NCI-H2196 (cell line): ENCODE data around the gene SORT1.
"Not testable (repeated sequence)": the region's sequence is repeated elsewhere in the genome, so short reads cannot be mapped to it uniquely, and the experiment has no call there.

ENCODE experiments used
- DNase-seq: peaks from one replicate; lab custom pipeline; 2025; ENCODE audit not compliant: unreplicated experiment; lab: John Stamatoyannopoulos, UW

SORT1 gene

DNA sequence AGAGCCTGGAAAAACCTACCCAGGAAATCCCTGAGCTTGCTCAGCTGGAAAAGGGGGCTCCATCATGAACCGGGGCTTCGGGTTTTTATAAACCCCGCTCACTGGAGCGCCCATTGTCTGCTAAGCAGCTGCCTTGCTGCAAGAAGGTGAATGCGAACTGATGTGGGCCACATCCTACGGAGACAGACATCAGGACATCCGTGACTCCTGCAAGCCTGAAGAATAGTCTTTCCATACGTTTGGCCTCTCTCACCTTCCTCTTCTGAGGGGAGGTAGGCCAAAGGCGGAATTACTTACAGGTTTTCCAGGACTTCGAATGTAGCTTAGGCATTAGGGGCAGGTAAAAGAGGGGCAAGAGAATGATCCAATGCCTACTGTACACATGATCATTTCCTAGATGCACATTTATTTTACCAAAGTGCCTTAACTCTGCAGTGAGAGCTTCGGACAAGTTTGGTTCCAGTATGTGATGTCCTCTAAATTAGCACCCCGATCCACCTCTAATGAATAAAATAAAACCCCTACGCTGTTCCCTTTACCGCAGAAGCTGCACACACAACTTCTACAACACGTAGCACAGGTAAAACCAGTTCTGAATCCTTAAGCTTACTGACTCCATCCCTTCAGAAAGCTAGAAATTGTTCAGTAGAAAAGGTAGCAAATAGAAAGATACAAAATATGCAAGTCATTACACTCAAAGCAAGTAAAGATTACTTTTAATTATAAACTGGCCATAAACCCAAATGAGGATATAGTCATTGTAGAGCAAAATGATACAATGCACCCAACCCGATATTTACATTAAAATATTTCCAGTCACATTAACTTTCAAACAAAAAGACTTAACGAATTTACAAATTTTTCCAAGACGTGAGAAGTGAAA lies 866 bp upstream of the SORT1 start:
- no peak for DNase-seq

DNA sequence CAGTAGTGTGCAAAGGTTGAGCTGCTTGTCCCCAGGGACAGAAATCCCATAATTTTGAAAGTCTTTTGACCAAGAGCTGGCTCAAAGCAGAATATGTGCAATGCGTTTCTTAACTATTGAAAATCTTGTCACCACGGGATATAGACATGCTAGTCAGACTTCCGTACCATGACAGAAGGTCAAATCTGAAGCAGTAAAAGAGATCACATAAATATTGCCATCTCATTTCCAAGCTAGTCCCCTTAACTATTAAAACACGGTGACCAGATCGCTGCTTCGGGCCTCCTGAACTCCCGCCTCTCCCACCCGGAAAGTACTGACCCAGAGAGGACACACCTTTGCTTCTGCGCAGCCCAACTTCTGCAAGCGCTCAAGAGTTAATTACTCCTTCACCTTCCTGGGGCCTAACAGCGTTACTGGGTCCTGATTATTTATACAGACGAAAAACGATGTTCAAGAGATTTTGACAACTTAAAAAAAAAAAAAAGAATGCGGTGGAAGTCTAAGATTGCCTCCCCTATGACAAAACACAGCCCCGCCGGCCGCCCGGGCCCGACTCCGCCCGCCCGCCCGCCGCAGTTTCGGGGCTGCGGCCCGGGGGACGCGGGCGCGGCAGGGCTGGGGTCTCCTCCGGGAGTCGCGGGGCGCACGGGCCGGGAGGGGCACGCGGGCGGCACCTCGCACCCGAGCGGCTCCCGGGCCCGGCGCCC lies 692 bp downstream of the SORT1 start:
- DNase-seq, result no peak

DNA sequence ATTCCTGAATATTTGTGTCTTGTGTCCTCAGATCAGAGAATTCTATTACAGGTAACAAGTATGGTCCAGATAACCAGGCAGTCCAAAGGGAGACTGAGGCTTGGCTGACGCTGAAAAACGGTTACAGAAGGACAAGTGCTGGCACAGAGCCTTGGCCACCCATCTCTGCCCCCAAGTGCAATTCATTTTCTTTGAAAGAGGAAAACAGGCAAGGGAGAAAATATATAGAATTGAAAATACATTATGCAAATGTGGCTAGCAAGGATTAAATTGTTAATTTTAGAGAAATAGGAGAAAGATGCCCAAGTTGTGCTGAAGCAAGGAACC lies 1.2 kb downstream of the SORT1 start:
- DNase-seq, result no peak

DNA sequence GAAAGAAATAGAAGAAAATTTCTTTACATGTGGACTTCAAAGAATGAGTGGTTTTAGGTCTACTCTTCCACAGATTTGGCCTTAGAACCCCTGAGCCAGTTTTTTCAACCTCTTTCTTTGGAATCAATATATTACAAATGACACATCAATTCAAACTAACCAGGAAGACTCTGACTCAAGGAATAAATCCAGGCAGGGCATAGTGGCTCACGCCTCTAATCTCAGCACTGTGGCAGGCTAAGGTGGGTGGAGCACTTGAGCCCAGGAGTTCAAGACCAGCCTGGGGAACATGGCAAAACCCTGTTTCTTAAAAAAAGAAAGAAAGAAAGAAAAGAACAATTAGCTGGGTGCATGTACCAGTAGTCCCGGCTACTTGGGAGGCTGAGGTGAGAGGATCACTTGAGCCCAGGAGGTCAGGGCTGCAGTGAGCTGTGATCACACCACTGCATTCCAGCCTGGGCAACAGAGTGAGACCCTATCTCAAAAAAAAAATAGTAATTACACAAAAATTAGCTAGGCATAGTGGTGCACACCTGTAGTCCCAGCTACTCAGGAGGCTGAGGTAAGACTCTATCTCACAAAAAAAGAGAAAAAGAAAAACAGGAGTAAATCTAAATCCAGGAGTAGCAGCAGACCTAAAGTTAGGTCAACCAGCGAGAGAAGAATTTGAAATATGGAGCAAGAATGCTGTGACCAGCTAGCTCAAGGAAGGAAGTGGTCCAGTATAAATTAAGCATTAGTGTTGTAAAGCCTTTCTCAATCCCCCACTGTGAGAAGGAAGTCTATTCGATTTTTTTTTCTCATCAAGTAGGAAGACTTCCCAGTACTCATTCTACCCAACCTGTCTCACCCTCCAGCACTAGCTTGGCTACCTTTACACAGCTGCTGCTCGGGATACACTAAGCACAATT lies 1.9 kb downstream of the SORT1 start:
- no peak for DNase-seq

DNA sequence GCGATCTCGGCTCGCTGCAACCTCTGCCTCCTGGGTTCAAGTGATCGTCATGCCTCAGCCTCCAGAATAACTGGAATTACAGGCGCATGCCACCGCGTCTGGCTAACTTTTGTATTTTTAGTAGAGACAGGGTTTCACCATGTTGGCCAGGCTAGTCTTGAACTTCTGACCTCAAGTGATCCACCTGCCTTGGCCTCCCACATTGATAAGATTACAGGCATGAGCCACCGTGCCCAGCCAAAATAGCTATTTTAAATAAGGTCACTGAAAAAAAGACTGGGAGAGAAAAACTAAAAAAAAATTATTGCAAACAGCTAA lies 2.5 kb downstream of the SORT1 start:
- DNase-seq, result not testable (repeated sequence)

DNA sequence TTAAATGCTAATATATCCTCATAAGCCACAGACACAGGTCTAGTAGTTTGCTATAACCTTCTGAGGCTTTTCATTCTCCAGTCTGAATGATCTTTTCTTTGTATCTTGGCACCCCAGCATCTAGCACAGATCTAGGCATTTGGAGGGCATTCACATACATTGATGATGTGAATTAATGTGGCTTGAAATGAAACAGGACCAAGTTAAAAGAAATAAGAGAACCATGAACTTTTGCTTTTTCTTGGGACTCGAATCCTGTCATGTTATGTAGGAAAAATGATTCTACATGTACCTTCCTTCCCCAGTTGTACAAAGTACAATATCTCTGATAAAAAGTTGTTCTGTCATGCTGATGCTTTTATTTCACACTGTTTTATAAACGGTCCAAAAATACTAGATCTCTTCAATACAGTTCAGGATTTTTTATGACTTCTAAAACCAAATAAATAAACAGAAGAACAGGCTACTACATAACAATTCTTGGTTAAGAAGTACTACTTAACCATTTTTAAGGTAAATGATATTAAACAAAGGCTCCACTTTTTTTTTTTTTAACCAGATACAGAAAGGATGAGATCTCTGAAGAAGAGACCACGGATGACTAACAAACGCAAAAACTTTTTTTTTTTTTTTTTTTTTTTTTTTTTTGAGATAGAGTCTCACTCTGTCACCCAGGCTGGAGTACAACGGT lies 3.0 kb downstream of the SORT1 start:
- no peak for DNase-seq

DNA sequence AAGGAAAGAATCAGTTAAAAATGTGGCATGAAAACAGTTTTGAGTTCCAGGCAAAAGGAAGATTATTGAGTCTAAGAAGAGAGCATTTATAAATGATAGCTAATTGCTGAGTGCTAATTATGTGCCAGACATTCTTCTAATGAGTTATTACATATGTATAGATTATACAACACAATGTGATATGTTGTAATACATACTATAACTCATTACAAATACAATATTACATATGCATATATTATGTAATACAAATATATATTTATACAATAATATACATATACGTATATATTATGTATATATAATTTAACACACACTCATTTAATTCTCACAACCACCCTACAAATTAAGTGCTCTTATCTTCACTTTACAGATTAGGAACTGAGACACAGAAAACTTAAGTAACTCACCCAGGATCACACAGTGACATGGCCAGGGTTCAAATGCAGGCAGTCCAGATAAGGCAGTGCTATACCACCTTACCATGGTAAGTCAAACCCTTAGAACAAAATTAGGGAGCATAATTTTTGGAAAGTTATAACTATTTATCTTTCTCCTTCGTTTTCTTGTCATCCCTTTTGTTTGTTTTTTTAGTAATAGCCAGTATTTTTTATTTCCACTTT lies 4.0 kb downstream of the SORT1 start:
- DNase-seq, result no peak

DNA sequence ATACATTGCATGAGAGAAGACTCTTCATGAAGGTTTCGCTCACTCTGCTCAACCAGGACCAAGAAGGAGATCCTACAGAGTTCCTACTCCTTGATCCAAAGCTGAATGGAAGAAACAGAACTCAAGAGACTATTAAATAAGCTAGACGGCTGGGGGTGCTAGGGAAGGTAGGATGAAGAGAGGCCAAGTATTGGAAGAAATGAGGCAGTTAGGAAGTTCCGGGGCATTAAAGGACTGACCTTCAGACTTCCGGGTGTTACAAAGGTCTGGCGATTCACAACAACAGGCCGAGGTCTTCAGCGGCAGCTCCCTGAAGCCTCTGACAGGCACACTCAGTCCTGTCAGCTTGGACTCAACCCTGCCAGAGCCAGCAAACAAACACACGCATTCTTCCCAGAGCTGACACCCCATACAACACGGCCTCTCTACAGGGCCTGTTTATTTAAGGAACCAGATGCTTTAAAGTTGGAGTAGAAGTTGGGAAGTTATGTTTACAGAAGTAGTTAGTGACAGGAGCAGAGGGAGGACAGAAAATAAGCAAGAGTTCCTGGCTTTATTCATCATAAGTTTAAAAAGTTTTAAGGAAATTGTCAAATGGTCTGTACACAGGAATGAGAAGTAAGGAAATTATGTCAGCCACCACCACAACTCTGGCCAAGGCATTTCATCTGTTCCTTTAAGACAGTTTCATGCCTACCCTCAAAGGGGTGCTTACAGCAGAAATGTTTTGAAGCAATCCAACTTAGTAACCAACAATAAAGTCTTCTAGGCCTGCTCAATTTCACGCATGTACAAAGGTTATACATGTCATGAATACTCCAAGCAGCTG lies 4.7 kb downstream of the SORT1 start:
- DNase-seq, result no peak

DNA sequence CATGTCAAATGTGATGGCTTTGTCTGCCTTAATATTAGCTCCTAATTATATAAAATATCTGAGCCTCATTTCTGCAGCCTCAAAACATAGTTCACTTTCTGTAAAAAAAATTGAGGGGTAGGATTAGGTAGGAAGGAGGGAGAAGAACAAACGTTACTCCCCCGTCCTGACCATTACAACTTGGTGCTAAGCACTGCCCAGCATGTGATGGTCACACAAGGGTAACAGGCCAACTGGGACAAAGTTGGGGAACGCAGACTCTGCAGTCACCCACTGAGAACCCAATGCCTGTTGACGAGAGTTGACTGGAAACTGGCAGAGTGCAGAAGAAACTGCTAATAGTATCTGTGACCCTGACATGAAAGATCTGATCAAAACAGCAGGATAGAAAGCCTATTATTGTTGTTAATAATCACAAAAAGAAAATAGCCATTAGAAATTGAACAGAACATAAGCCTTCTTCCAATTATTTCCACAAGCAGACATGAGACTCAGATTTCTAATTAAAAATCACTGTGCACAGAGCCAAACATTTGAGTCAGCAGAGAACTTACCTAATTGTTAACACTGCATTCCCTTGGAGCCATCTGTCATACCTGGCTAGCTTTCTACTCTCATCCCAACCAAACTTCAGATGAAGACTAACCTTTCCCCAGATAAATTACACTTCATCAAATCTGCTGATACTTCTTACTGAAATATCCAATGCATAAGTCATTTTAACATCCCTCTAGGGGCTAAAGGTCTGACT lies 5.5 kb downstream of the SORT1 start:
- DNase-seq, result no peak

DNA sequence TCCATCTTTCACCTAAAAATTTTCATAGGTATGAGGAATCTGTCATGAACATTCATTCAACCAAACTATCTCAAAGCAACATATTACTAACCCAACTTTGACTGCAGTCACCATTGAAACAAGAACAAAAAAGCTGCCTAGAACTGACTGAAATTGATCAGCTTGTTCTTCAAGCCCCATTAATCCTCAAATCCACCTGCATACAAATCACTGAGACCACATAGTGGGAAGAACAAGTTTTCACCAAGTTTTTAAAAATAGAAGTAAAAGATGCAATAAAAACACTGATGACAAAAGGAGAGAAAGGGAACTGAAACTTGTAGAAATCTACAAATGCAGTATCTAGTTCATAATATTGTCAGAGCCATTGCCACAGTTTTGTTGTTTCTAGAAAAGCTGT lies 6.1 kb downstream of the SORT1 start:
- DNase-seq, result no peak

DNA sequence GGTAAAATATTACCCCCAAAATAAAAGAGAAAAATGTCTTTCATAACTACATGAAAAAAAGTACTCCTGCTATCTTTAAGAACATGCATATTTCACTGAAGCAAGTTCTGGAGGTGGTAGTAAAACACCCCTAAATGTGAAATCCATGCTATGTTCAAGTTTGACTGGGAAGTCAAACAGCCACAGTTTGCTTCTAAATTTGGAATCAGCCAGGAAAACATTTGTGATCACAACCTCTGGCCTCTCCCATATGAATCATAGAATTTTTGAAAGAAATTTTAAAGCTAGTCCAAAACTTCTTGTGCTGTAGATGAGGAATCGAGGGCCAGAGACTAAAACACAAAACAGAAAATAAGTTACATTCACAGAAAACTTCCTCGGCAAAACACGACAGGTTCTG lies 6.6 kb downstream of the SORT1 start:
- DNase-seq, result no peak

DNA sequence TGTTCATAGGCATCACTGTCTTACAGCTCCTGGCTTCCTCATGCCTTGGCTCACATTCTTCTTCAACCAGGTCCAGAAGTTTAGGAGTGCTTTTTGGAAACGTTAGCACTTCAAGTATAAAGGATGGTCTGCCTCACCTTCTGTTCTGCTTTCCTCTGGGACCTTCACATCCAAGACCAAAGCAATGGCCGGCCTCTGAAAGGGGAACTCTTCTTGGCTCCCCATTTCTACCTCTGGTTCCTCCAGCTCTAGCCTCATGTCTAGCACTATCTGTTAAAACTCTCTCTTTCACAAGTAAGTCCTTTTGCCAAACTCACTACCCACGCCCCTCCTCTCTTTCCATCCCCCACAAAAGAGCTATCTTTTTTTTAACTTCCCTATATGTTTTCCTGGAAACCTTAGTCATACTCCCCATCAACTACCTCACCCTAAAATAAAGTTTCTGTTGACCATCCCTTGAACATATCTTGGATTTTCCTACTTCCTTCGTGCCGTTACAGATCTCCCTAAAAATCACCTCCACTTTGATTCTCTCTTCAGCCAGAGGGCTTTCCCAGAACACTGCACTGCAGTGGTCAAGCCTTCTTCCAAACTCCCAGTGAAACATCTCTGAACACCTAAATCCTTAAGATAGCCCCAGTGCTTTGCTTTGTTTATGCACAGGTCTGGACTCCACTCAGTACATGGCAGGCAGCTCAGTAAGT lies 7.9 kb downstream of the SORT1 start:
- DNase-seq, result no peak

DNA sequence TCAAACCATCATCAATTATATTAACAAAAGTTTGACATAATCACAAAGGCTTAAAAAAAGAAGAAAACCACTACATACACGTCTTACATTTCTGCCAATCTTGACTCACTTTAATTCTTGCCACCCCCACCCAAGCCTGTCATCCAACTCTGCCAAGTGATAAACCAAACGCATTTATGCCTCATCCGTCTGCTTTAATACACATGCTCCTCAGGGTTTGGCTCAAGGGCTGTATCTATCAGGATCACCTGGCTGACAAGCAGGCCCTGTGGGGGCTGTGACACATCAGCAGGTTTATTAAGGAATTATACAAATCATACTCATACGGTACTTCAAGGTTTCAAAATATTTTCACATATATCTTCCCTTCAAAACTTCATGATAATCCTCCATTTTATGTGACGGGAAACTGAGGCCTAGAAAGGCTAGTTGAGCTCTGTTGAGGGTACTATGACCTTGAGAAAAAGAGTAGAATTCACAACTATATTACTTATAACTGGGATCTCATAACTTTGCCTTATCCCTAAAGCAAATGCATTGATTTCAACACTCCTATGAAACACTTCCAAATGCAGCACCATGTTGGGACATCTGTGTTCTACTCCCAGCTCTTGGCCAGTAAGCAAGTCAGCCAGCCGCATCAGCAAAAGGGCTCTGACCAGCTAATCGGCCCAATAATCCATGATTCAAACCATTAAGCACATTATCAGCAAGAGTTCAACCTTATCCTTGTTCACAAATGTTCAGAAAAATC lies 8.7 kb downstream of the SORT1 start:
- DNase-seq, result no peak

DNA sequence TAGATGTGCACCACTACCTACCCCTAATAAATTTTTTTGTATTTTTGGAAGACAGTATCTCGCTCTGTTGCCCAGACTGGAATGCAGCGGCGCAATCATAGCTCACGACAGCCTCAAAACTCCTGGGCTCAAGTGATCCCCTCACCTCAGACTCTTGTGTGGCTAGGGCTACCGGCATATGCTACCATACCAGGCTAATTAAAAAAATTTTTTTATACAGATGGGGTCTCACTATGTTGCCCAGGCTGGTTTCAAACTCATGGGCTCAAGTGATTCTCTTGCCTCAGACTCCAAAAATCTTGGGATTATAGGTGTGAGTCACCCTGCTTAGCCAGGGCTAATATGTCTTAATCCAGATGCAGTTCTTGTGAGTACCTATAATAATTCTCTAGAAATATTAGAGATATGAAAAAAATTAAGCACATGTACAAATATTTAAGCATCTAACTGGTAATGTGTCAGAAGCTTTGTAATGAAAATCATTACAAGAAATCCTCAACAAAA lies 9.5 kb downstream of the SORT1 start:
- no peak for DNase-seq

DNA sequence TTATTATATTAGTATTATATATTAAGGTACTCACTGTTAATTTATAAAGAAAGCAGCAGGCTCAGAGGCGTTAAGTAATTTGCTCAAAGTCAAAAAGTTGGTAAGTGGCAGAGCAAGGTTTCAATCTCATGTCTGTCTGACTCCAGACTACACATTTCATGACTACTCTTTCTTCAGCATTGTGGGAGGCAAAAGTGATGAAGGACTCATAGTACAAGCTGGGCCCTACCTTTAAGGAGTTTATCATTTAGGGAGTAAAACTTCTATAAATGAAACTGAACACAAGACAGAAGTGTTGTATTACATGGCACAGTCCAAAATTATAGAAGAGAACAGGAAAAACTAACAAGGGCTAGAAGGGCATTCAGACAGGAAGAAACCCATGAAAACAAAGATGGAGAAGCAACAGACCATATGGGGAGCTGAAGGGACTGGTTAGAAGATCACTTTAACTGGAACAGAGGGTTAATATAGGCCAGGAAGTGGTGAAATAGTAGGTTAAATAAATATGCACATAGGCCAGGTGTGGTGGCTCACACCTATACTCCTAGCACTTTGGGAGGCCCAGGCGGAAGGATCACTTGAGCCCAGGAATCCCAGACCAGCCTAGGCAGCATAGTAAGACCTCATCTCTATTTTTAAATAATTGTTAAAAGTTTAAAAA lies 11.5 kb downstream of the SORT1 start:
- no peak for DNase-seq

DNA sequence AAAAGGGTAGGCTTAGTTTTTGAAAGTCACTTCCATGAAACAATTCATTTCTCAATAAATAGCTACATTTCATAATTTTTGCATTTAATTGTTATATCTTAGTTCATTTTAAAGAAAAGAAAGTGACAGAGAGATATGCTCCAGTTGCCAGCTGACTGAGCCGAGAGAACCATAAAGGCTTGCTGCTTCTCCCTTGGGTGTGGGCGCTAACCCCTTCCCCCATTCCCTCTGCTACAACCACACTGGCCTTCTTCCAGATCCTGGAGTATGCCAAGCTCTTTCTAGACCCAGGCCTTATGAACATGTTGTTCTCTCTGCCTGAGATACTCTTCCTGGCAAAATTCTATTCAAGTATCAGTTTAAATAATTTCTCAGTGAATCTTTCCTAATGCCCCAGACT lies 12.3 kb downstream of the SORT1 start:
- peak; percentile 10 for DNase-seq

DNA sequence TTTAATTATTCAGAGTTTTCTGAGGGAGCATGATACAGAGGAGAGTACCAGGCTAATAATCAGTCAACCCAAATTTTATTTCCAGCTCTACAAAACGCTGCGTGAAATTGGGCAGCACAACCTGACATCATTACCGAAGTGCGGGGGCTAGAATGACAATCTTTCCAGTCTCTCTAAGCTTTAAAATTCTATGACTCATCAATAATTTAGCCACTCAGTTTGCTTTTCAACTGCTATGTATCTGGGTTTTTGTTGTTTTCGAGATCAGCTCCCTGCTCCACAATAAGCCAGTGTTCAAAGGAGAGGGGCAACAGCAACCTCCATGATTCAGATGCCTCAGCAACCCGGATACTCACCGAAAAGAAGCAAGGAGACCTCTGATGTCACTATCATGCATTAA lies 13.9 kb downstream of the SORT1 start:
- DNase-seq, result no peak
